H9 (cell line): Measurements from ENCODE around the gene RRP1B. TPM values are rescaled to one million over a fixed set of nuclear protein-coding genes. Genes with fewer than 3 reads are reported as not detected.

Experiments used
- DNase-seq: peaks from one replicate; pipeline ENCODE4 v3.0.0-alpha.2; 2017
- H2AFZ ChIP-seq: one replicate; pipeline ENCODE4 v1.6.1; 2013; ENCODE audit warnings: mild to moderate bottlenecking, low read length, control low read depth, moderate library complexity
- H2AK5ac ChIP-seq: 2 replicates; pipeline ENCODE4 v1.6.1; 2013; ENCODE audit warnings: low read length, control low read depth, mixed read lengths; ENCODE audit not compliant: insufficient read length
- H2BK120ac ChIP-seq: one replicate; pipeline ENCODE4 v1.6.1; 2013; ENCODE audit warnings: low read depth, mild to moderate bottlenecking, low read length, control low read depth, inconsistent platforms; ENCODE audit not compliant: poor library complexity, severe bottlenecking
- H2BK12ac ChIP-seq: 2 replicates; pipeline ENCODE4 v1.6.1; 2013; ENCODE audit warnings: low read length, control low read depth, mixed read lengths, low read depth; ENCODE audit not compliant: insufficient read length
- H2BK15ac ChIP-seq: 2 replicates; pipeline ENCODE4 v1.6.1; 2013; ENCODE audit warnings: low read depth, low read length, control low read depth
- H2BK20ac ChIP-seq: one replicate; pipeline ENCODE4 v1.6.1; 2013; ENCODE audit warnings: low read depth, mild to moderate bottlenecking, low read length, control low read depth, inconsistent platforms; ENCODE audit not compliant: poor library complexity, severe bottlenecking
- H2BK5ac ChIP-seq: 2 replicates; pipeline ENCODE4 v1.6.1; 2013; ENCODE audit warnings: low read length, control low read depth, mixed read lengths; ENCODE audit not compliant: insufficient read length
- H3K14ac ChIP-seq: 2 replicates; pipeline ENCODE4 v1.6.1; 2013; ENCODE audit warnings: low read length, control low read depth; ENCODE audit not compliant: insufficient read depth
- H3K18ac ChIP-seq: 2 replicates; pipeline ENCODE4 v1.6.1; 2013; ENCODE audit warnings: low read depth, mild to moderate bottlenecking, mixed read lengths, low read length, control low read depth; ENCODE audit not compliant: insufficient read length
- H3K23ac ChIP-seq: 2 replicates; pipeline ENCODE4 v1.6.1; 2013; ENCODE audit warnings: low read length, control low read depth, mixed read lengths, low read depth; ENCODE audit not compliant: insufficient read length
- H3K23me2 ChIP-seq: 2 replicates; pipeline ENCODE4 v1.6.1; 2013; ENCODE audit warnings: low read depth, mild to moderate bottlenecking, mixed read lengths, low read length, control low read depth; ENCODE audit not compliant: insufficient read length, poor library complexity, severe bottlenecking
- H3K27ac ChIP-seq: 2 replicates; pipeline ENCODE4 v1.5.1; 2013; ENCODE audit warnings: low read length, control low read depth, mixed read lengths, low read depth; ENCODE audit not compliant: insufficient read length
- H3K27me3 ChIP-seq: 2 replicates; pipeline ENCODE4 v1.6.1; 2013; ENCODE audit warnings: low read length, control low read depth, inconsistent platforms; ENCODE audit not compliant: insufficient read depth
- H3K4ac ChIP-seq: 2 replicates; pipeline ENCODE4 v1.6.1; 2013; ENCODE audit warnings: low read depth, mild to moderate bottlenecking, control low read depth, inconsistent platforms, low read length, moderate library complexity
- H3K4me1 ChIP-seq: 2 replicates; pipeline ENCODE4 v1.6.1; 2013; ENCODE audit warnings: low read length, control low read depth, inconsistent platforms; ENCODE audit not compliant: insufficient read depth
- H3K4me2 ChIP-seq: 2 replicates; pipeline ENCODE4 v1.6.1; 2013; ENCODE audit warnings: low read length, control low read depth, mixed read lengths; ENCODE audit not compliant: insufficient read length, insufficient read depth
- H3K56ac ChIP-seq: 2 replicates; pipeline ENCODE4 v1.6.1; 2013; ENCODE audit warnings: low read depth, mild to moderate bottlenecking, mixed read lengths, low read length, control low read depth; ENCODE audit not compliant: insufficient read length
- H3K79me1 ChIP-seq: 2 replicates; pipeline ENCODE4 v1.6.1; 2013; ENCODE audit warnings: low read depth, mild to moderate bottlenecking, moderate library complexity, low read length, control low read depth, inconsistent platforms; ENCODE audit not compliant: insufficient read depth, poor library complexity, severe bottlenecking
- H3K79me2 ChIP-seq: 2 replicates; pipeline ENCODE4 v1.6.1; 2013; ENCODE audit warnings: low read length, control low read depth, inconsistent platforms; ENCODE audit not compliant: insufficient read depth
- H3K9ac ChIP-seq: 2 replicates; pipeline ENCODE4 v1.6.1; 2013; ENCODE audit warnings: low read length, control low read depth, mixed read lengths; ENCODE audit not compliant: insufficient read length; ENCODE audit errors: extremely low read depth
- H3K9me3 ChIP-seq: one replicate; pipeline ENCODE4 v1.6.1; 2013; ENCODE audit warnings: low read depth, low read length, inconsistent platforms; ENCODE audit not compliant: control insufficient read depth
- H3T11ph ChIP-seq: one replicate; pipeline ENCODE4 v1.6.1; 2013; ENCODE audit warnings: mild to moderate bottlenecking, low read length, control low read depth, inconsistent platforms
- H4K20me1 ChIP-seq: one replicate; pipeline ENCODE4 v1.6.1; 2013; ENCODE audit not compliant: control insufficient read depth, insufficient read length, insufficient read depth
- H4K5ac ChIP-seq: 2 replicates; pipeline ENCODE4 v1.6.1; 2013; ENCODE audit warnings: low read depth, mild to moderate bottlenecking, mixed read lengths, low read length, control low read depth; ENCODE audit not compliant: insufficient read length
- H4K8ac ChIP-seq: replicated peaks from 2 replicates; pipeline ENCODE4 v1.6.1; 2013; ENCODE audit warnings: low read length, control low read depth, mixed read lengths, low read depth; ENCODE audit not compliant: insufficient read length
- H4K91ac ChIP-seq: 2 replicates; pipeline ENCODE4 v1.6.1; 2013; ENCODE audit warnings: low read depth, mild to moderate bottlenecking, moderate library complexity, mixed read lengths, low read length, control low read depth; ENCODE audit not compliant: insufficient read length
- H3K27ac Mint-ChIP-seq, 3 experiments: 2 replicates in 2 of 3; 3 replicates in 1 of 3; pipeline ENCODE4 v1.8.0; 2020 to 2021; ENCODE audit warnings: mixed read lengths in 3 of 3, mild to moderate bottlenecking in 1 of 3, moderate library complexity in 1 of 3
- H3K27me3 Mint-ChIP-seq: 2 replicates; pipeline ENCODE4 v1.8.0; 2021; ENCODE audit warnings: low read depth, mild to moderate bottlenecking, moderate library complexity, mixed read lengths
- H3K36me3 Mint-ChIP-seq, 3 experiments: 2 replicates in 2 of 3; 3 replicates in 1 of 3; pipeline ENCODE4 v1.8.0; 2020 to 2021; ENCODE audit warnings: low read depth in 3 of 3, mixed read lengths in 3 of 3; ENCODE audit not compliant: insufficient read depth in 1 of 3
- H3K4me1 Mint-ChIP-seq, 2 experiments: 2 replicates each; pipeline ENCODE4 v1.8.0; 2020; ENCODE audit warnings: mixed read lengths in 2 of 2
- H3K4me3 Mint-ChIP-seq, 2 experiments: 2 replicates in 1 of 2; 3 replicates in 1 of 2; pipeline ENCODE4 v1.8.0; 2020 to 2021; ENCODE audit warnings: mild to moderate bottlenecking in 2 of 2, mixed read lengths in 2 of 2, moderate library complexity in 1 of 2
- H3K9me3 Mint-ChIP-seq, 2 experiments: 2 replicates in 1 of 2; 3 replicates in 1 of 2; pipeline ENCODE4 v1.8.0; 2020; ENCODE audit warnings: mild to moderate bottlenecking in 2 of 2, mixed read lengths in 2 of 2, moderate library complexity in 1 of 2
- WGBS: extraction: QIAGEN DNeasy Blood & Tissue Kit; methylation state at CpG from one replicate; pipeline ENCODE4 v1.1.7; 2013; ENCODE audit warnings: missing lambda C conversion rate, low lambda C conversion rate, mixed read lengths; ENCODE audit not compliant: insufficient read length; ENCODE audit errors: extremely low coverage; 5-methylcytosine and 5-hydroxymethylcytosine counted together
- total RNA-seq: library from RNA; stranded (reverse); gene quantifications from 2 replicates; pipeline ENCODE4 v1.2.1, GENCODE V29; 2021
- TF ChIP-seq, protein P1 (sequence below): fragments of 200-600 bp; sonication (generic); conservative IDR thresholded peaks from 3 replicates; pipeline ENCODE4 v1.8.0; 2021; ENCODE audit warnings: antibody characterized with exemption, mild to moderate bottlenecking

Gene RRP1B
- total RNA-seq, 1 experiment from 2014 or later, result 96.6 TPM

DNA sequence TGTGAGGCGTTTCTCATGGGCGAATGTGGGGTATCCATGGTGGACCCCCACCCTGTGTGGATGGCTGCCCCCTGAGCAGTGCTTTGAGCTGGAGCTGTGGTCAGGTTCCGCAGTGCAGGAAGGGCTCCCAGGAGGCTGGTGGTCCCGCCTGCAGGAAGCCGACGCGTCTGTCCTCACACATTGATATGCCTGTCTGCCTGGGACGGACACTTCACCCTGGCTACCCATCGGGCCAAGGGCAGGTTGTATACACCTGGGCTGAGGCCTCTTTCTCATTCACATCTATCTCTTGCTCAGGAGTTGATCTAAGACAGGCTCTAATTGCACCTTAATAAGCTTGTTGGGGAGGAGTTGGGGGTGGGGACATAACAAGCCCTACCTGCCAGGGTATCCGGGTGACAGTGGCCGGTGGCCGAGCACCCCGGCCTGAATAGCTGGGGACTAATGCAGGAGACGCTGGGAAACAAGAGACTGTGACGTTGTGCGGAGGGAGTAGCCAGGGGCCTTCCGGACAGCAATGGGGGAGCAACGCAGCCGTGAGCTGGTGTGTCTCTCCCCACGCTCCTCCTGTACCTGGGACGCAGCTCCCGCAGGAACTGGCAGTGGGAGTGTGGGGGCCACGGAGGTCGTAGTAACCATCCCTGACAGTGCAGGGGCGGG, 81.3 kb downstream of the RRP1B start:
- Histone ChIP-seq H3K27me3 (no peaks in the 10 kb centered on the region), H2AK5ac (no peak overlapping the region), H3K4me1 (no peaks in the 10 kb centered on the region), H2BK12ac (no peak overlapping the region), H3K9me3 (no peaks in the 10 kb centered on the region), H4K8ac (no peak overlapping the region), H3K79me1 (no peaks in the 10 kb centered on the region), H2BK15ac (no peak overlapping the region), H2BK20ac (no peak overlapping the region), H3T11ph (no peak overlapping the region), H4K91ac (no peak overlapping the region), H3K79me2 (no peaks in the 10 kb centered on the region), H3K56ac (no peak overlapping the region), H3K14ac (no peak overlapping the region), H3K23ac (no peak overlapping the region), H2AFZ (no peak overlapping the region), H2BK120ac (no peak overlapping the region), H4K5ac (no peak overlapping the region), H3K27ac (no peak overlapping the region), H2BK5ac (no peak overlapping the region), H3K18ac (no peak overlapping the region), H3K4ac (no peak overlapping the region), H3K9ac (no peak overlapping the region), H3K23me2 (no peaks in the 10 kb centered on the region), H3K4me2 (no peak overlapping the region), H4K20me1 (peaks cover 4% of the 10 kb centered on the region)
- peaks cover 6 to 28% (median 20%) of the 10 kb centered on the region in 3 experiments; a peak in 6 of 7 replicates for H3K36me3 Mint-ChIP-seq
- TF ChIP-seq, protein P1, sequence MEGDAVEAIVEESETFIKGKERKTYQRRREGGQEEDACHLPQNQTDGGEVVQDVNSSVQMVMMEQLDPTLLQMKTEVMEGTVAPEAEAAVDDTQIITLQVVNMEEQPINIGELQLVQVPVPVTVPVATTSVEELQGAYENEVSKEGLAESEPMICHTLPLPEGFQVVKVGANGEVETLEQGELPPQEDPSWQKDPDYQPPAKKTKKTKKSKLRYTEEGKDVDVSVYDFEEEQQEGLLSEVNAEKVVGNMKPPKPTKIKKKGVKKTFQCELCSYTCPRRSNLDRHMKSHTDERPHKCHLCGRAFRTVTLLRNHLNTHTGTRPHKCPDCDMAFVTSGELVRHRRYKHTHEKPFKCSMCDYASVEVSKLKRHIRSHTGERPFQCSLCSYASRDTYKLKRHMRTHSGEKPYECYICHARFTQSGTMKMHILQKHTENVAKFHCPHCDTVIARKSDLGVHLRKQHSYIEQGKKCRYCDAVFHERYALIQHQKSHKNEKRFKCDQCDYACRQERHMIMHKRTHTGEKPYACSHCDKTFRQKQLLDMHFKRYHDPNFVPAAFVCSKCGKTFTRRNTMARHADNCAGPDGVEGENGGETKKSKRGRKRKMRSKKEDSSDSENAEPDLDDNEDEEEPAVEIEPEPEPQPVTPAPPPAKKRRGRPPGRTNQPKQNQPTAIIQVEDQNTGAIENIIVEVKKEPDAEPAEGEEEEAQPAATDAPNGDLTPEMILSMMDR, result no peak
- H3K27ac Mint-ChIP-seq, result peak overlapping the region; percentile 95 to 97 (median 97)
- peak overlapping the region; percentile 48 to 67 for H3K4me3 Mint-ChIP-seq
- H3K4me1 Mint-ChIP-seq, result peaks cover 14 to 17% of the 10 kb centered on the region in 2 experiments
- peak; percentile 91 for DNase-seq
- no peaks in the 10 kb centered on the region for H3K9me3 Mint-ChIP-seq
- no CpG with 5 or more reads among the region's 25 CpGs for WGBS
- no peaks in the 10 kb centered on the region for H3K27me3 Mint-ChIP-seq
